CD4-positive, alpha-beta T cell treated with Interleukin-17A for 1 hour (primary cell): ENCODE data around the gene MARS1.

Experiments used
- DNase-seq: peaks from one replicate; pipeline ENCODE4 v3.0.0-alpha.2; 2020

The MARS1 gene

GRCh38 chr12:57518920-57519795 lies 31.3 kb downstream of the MARS1 start:
- peak; percentile 10 for DNase-seq

GRCh38 chr12:57519796-57520052 lies 31.9 kb downstream of the MARS1 start:
- peak; percentile 46 for DNase-seq

- DNase-seq = peak; percentile 99
These were observed 32.4 kb downstream of the MARS1 start, which contains the start of gene DDIT3 for GRCh38 chr12:57520053-57520818. Gene DDIT3, minus strand, starts transcription at chr12:57520514. Its CDS starts 3,108 bp downstream, at chr12:57517406.

- DNase-seq = no peak
These were observed 33.7 kb downstream of the MARS1 start for GRCh38 chr12:57521525-57522010.

- peak; percentile 93 for DNase-seq
These were observed 34.4 kb downstream of the MARS1 start, which contains the start of gene MBD6 for GRCh38 chr12:57522011-57522886. Gene MBD6, plus strand, starts transcription at chr12:57522824. Its CDS starts 1,480 bp downstream, at chr12:57524304.

GRCh38 chr12:57522887-57523705 lies 35.2 kb downstream of the MARS1 start:
- DNase-seq = peak; percentile 63

GRCh38 chr12:57523706-57524614 lies 36.1 kb downstream of the MARS1 start:
- DNase-seq = no peak

- no peak for DNase-seq
These were observed 37.1 kb downstream of the MARS1 start for GRCh38 chr12:57524814-57525614.

- no peak for DNase-seq
These were observed 37.9 kb downstream of the MARS1 start for GRCh38 chr12:57525615-57526383.

GRCh38 chr12:57526477-57527126 lies 38.7 kb downstream of the MARS1 start:
- no peak for DNase-seq

GRCh38 chr12:57527184-57527583 lies 39.3 kb downstream of the MARS1 start:
- DNase-seq = no peak

- DNase-seq = no peak
These were observed 40.3 kb downstream of the MARS1 start for GRCh38 chr12:57528176-57528575.

- DNase-seq = no peak
These were observed 41.1 kb downstream of the MARS1 start for GRCh38 chr12:57528831-57529555.

- no peak for DNase-seq
These were observed 42.0 kb downstream of the MARS1 start for GRCh38 chr12:57529831-57530230.

- DNase-seq = no peak
These were observed 42.7 kb downstream of the MARS1 start for GRCh38 chr12:57530396-57531142.

GRCh38 chr12:57531836-57532235 lies 44.0 kb downstream of the MARS1 start:
- DNase-seq = no peak

- DNase-seq = no peak
These were observed 45.2 kb downstream of the MARS1 start for GRCh38 chr12:57533108-57533507.
